K562 treated with DMSO at 1 percent for 4 hours (cell line): ENCODE measurements around the gene ID4. TPM values are rescaled to one million over a fixed set of nuclear protein-coding genes. Genes with fewer than 3 reads are reported as not detected.

Experiments
- total RNA-seq: library from RNA; unstranded; fragments of 300-600 nt; gene quantifications from 2 replicates; pipeline ENCODE4 v1.2.3, GENCODE V29; 2022; ENCODE audit not compliant: insufficient read depth

ID4 gene, protein sequence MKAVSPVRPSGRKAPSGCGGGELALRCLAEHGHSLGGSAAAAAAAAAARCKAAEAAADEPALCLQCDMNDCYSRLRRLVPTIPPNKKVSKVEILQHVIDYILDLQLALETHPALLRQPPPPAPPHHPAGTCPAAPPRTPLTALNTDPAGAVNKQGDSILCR
- not detected in 2 replicates for total RNA-seq

DNA sequence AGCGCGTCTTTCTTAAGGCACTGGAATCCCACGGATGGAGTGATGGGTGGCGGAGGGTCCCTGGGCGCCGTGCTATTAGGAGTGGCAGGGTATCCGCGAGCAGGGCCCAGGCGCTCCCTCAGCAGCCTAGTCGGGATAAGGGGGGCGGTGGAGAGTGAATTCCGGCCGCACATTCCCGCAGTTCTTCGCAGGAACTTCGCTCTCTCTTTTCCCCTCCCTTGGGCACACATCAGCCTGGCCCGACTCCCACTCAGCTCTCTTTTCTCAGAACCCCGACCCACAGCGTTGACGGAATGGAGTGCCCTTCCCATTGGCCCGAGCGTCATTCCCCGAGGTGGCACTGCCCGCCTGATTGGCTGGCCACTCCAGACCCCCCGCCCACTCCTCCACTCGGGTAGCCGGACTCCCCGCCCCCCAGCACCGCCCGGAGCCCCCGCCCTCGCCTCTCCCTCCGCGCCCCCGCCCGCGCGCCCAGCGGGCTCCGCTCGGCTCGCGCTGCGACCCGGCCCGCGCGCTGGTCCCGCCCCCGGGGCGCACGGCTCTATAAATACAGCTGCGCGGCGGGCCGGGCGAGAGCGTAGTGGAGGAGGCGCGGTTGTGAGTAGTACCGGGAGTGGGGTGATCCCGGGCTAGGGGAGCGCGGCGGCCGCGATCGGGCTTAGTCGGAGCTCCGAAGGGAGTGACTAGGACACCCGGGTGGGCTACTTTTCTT lies at the start of gene ID4:
ID4 (plus strand) TSS at position 572 of the 712 bp plus-strand sequence. CDS start 385 bp downstream, outside the sequence.

